ENCODE measurements around the gene OLIG3. TPM values are rescaled to one million over a fixed set of nuclear protein-coding genes. Genes with fewer than 3 reads are reported as not detected.

The OLIG3 gene
- not detected in 2 replicates for total RNA-seq

GRCh38 chr6:137494281-137494987 is at the start of gene OLIG3:
TSS of gene OLIG3 (minus strand) at chr6:137494394. CDS start at chr6:137494170, 224 bp downstream.

